Activated CD4-positive, CD25-positive, alpha-beta regulatory T cell (primary cell): Measurements from ENCODE around the gene LYPD1.

Experiments used
- DNase-seq, 4 experiments: peaks; one replicate each; lab custom pipeline; 2025; lab: John Stamatoyannopoulos, UW

The LYPD1 gene

DNA sequence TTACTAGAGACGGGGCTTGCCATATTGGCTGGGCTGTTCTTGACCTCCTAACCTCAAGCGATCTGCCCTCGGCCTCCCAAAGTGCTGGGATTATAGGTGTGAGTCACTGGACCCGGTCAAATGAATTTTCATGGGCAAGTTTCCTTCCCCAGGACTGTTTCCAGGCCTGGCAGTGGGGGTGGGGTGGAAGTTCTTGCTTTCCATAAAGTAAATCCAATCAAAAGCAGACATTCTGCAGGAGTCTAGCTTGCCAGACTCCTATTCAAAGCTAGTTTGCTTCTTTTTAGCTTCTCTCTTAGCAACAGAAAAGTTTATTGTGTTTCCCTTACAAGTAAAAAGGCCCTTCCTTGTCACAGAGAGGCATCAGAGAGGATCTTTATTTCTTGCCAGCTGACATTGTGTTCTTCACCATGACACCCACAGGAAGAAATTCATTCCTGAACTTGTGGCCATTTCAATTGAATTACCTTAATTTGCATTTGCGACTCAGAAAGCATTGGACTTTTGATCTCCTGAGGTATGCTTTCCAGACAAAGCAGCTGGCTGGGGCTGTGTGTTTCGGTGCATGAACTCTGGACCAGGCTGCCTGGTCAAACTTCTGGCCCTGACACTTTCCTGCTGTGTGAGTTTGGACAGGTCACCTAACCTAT, 37.9 kb downstream of the LYPD1 start:
- DNase-seq: no peak

DNA sequence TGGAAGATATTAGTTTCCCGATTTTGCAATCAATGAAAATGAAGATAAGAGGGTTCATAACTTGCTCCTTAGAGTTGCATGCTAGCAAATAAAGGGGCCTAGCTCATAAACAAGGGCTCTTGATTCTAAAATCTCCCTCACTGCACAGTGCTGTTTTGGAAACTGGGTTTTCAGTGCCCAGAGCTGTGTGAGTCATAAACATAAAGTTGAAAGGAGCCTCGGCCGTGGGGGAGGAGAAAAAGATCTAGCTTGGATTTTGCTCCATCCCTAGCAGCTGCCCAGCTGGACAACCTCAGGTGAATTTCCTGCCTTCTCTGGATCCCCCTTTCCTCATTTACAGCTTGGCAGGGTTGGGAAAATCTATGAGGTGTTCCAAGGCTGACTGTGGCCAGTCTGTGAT, 42.5 kb downstream of the LYPD1 start:
- no peak for DNase-seq

- DNase-seq: no peak
Observed at GRCh38 chr2:132623096-132623839, 46.7 kb downstream of the LYPD1 start.

DNA sequence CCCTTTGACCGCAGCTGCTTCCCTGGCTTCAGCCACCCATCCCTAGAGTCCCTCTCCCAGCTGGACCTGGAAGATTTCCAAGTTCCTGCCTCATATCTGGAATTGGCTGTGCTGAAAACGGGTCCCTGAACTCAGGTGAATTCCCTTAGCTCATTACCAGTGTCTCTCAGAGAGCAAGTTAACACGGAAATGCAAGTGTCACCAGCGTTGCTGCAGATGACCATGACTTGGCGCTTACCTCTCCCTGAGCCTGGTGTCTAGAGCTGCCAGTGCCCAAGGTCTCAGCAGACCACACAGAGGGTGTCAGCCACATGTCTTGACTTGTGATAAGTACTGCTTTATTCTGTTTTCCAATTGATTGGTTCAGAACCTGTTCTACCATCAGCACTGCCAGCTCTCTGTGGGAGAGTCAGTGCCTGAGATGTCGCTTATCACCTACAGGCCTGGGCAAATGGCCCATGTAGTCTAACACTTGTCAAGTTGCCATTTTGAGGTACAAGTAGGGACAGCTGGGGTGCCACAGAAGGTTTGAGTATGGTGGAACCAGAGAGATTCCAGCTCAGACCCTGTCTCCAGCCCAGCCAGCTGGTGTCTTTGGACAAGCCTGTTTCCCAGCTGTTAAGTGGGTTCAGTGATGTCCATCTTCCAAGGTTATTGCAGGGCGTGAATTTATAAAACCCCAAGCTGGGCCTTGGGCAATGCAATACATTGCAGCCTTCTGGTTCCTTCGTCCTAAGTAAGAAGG, 48.7 kb downstream of the LYPD1 start:
- no peak for DNase-seq

- DNase-seq: no peak
Observed at GRCh38 chr2:132620115-132620514, 49.9 kb downstream of the LYPD1 start.

DNA sequence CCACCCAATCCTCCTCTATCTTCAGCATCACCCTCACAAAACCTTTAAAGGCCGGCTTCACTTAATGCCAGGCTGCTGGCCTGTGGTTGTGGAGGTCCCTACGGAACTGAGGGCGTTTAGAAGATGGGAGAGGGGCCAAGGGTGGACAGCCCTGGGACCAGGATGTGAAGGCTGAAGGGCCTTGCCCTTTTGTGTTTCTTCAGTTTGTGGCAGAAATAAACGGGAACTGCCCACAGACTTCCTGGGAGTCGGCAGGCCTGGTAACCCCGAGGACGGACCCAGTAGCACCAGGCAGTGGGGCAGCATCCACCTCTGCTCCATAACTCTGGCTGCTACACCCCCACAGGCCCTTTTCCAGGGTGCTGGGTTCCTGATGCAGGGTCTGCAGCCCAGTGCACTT, 51.3 kb downstream of the LYPD1 start:
- DNase-seq: no peak

DNA sequence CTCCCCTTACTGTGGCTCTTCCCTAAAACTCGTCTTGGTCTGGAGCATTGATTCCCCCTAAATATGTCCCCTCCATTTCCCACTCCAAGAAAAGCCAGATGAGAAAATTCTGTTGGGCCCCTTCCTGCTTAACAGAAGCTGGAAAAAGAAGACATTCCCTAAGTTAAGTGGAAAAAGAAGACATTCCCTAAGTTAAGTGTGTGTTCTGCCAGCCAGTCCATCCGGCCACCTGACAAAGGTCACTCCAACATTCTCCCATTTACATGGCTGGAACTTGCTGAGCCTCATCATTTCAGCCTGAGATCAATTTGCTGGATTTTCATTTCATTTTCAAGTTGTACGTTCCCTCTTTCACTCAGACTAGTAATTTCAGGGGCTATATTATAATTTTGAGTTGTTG, 52.0 kb downstream of the LYPD1 start:
- DNase-seq: no peak

DNA sequence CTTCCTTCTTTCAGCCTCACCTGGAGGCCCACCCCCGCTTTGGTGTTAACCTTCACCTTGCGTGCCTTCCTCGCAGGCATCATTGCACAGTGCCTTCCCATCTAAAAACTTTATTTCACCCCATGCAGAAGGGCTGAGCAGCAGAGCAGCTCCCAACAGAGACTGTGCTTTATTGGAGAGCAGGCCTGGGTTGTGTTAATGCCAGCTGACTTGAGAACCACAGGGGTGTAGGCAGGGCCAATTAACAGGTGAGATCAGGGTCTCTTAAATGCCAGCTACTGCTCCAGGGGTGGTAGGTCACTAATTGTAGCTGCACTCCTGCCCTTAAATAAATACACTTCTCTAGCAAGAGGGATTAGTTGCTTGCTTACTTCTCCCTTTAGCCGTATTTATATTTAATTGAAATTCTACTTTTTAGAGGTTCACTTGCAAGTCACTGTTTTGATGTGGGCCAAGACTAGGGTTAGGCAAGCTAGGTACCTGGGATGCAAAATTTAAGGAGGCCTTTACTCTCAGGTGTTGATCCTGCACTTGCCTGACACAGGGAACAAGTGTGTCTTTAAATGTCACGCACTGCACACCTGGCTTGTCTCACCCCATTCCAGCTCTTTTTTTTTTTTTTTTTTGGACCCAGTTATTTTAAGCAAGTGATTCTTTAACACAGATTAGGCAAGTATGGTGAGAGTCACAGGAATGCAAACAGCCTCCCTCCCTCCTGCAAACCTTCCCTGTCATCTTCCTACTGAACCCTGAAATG, 54.5 kb downstream of the LYPD1 start:
- DNase-seq: no peak

DNA sequence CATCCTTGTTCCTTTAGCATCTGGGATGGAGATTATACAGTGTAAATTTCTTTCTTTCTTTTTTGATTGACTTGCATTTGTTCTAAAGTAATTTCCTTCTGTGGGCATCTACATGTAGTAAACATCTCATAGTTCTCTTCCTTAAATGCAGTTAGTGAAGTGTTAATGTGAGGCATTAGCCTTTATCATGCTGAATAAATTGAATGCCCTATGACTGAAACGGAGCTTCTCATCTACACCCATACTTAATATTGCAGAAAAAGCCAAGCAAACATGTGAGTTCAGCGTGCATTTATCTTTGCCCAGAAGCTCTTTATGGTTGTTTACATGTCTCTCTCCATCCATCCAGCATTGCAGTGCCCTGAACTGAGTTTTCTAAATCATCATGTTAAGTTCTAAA, 58.3 kb downstream of the LYPD1 start:
- no peak for DNase-seq

DNA sequence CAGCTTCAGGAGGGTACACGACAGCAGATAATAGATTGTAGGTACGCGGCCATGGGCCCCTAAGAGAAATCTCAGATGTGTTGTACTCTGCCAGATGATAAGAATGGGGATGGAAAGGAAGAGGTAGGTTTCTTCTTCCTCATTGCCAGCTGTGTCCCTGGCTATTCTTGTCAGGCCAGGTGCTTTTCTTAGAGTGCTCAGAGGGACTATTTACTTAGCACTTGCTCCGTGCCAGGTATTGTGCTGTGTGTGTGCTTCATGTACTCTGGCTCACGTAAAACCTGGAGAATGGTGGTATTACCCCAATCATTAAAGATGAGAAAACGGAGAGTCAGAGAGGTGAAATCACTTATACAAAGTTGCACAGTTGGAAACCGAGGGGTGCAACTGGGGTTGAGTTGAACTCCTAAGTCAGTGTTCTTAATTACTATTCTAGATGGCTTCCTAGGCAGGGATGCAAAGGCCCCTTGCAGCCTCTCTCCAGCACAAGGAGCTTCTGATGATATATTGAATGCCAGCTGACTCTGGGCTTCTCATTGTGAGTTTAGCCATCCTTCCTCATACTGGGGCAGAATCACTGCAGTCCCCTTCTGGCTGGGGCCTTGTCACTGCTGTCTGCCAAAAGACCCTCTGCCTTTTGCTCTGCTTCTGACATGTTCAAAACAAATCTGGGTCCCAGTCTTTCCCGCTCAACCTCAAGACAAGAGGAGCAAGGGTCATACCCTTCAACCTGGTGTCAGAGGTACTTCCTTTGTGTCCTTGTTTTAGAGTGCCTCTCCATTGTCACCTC, 60.7 kb downstream of the LYPD1 start:
- DNase-seq: no peak

DNA sequence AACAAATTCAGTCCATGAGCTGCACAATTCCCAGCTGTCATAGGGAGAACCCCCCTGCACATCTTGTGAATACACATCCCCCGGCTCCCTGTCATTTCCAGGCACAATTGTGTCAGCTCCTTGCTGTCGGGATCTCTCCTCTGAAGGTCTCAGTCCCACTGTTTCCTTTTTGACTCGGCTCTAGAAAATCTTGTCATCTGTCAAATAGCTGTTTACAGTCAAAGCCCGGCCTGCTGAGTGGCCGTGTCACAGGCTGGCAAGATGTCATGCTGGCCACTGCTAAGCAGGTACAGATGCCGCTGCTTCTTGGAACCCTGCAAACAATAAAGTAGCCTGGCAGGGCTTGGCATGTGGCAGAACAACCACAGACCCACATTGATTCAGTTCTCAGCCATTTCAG, 61.7 kb downstream of the LYPD1 start:
- no peak for DNase-seq

GRCh38 chr2:132607426-132608090, 62.4 kb downstream of the LYPD1 start:
- DNase-seq: no peak

DNA sequence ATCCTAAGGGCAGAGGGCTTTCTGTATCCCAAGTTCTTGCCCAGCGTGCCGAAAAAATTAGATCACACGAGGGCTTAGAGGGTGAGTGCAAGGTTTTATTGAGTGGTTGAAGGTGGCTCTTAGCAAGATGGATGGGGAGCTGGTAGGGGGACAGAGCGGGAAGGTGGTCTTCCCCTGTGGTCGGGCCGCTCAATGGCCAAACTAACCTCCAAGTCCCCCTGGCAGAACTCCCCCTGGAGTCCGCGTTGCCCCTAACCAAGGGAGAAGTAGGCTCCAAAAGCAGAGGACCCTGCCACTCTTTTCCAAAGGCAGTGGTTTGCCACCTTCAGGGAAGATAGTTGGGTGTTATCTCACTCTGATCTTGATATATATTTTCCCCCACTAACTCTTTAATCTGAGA, 63.4 kb downstream of the LYPD1 start:
- no peak for DNase-seq

DNA sequence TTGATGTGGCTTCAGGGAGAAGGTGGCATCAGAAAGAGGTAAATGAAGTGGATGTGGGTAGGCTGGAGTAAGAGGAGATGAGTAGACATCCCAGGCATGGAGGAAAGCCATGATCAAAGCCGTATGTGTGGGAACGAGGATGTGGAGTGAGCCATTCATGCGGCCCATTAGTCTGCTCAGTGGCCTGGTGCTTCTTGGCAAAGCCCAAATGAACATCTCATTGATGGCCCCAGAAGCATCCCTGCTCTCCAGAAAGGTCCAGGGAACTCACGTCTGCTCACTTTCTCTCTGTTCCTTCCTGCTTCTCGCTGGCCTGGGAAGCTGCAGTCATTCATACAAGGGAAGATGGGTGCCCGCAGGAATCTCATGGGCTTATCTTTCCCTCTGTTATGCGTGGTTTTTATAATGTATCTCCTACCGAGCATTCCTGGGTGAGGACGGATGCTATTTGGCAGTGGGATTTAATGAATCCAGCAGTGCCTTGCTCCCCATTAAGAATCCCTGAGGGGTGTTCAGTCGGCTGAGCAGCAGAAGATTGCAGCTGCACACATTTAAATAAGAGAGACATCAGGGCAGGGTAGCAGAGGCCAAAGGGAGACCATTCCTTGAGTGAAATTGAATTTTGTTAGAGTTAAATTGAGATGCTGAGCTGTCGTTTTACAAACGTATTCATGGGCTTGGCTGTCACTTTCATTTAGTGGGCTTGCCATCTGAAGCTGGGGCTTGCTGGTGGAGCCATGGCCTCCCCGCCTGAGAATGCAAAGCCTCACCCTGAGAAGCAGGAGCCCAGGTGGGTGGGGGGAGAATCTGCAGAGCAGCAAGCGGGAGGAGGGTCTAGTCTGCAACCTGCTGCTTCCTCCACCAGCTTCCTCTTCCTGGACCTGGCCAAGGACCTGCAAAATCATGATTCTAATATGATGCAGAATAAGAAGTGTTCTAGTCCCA, 64.5 kb downstream of the LYPD1 start:
- no peak for DNase-seq

GRCh38 chr2:132604561-132604960, 65.4 kb downstream of the LYPD1 start:
- DNase-seq: no peak

DNA sequence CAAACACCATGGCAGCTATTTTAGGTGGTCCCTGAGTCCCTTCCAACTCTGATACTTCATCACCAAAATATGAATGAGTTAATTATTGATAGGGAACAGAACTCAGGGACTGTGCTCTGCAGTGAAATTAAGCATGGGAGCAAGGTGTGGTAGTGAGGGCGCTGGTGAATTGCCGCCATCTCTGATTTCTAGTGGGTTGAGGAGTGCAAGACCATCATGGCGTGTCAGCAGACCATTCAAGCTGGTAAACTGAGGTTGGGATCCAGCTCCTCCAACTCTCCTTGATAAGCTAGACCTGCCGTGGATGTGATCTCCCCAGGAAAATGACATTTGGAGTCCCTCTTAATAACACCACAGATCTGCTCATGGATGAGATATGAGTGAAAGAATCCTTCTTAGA, 70.4 kb downstream of the LYPD1 start:
- DNase-seq: no peak

- DNase-seq: no peak
Observed at GRCh38 chr2:132598536-132598935, 71.5 kb downstream of the LYPD1 start.

DNA sequence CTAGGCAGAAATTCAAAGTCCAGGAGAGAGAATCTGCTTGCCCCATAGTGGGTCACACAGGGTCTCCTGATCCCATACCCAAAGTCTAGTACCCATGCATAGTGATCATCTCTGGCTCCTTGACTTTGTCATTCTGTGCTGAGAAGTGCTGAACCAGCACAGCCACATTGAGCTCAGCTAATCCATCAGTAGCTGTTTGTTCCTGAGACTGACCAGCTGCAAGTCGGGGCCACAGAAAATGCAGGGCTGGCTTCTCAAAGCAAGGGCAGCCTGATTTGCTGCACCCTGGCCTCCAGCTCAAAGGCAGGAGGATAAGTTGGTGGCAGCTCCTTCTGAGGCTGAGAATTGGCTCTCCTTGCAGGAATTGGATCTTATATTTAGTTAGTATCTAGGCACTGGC, 72.2 kb downstream of the LYPD1 start:
- DNase-seq: no peak

DNA sequence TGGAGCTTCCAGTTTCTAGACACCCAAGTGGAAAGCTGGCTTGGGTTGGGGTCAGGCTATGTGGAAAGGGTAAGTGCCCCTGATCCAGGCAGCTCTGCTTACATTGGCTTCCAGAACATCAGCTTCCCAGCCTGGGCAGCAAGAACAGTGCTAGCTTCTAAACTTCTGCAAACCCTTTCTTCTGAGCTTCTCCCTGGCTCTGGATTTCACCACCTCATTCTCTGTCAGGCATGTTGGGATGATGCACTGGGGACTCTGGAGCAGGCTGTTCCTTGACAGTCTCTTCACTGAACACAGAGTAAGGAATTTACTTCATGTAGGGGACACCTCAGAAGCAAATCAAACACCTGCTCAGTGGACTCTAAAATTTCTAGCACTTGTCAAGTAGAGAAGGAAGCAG, 72.8 kb downstream of the LYPD1 start:
- no peak for DNase-seq

- no peak for DNase-seq
Observed at GRCh38 chr2:132595693-132596092, 74.3 kb downstream of the LYPD1 start.
